Measurements from ENCODE around the gene ACER2.

The ACER2 gene

GRCh38 chr9:19469271-19469670, 60.5 kb downstream of the ACER2 start:
- Histone ChIP-seq H2AFZ (ENCODE audit: low read length, unreplicated experiment) (no peak overlapping the region), H3K27ac (ENCODE audit: low read depth, low read length) (no peak overlapping the region), H3K36me3 (ENCODE audit: insufficient read depth, low read length) (no peaks in the 10 kb centered on the region), H3K4me1 (ENCODE audit: control insufficient read depth, insufficient read depth, low read length, unreplicated experiment) (peaks cover 5% of the 10 kb centered on the region), H3K79me2 (ENCODE audit: control insufficient read depth, insufficient read depth, low read length, unreplicated experiment) (no peaks in the 10 kb centered on the region), H3K27me3 (ENCODE audit: insufficient read depth, low read length) (0 out of 2 replicates have a peak, but pooled peaks cover under 1% of the 10 kb centered on the region), H3K4me3 (ENCODE audit: low read depth, low read length) (no peak overlapping the region)

GRCh38 chr9:19470567-19470966, 61.8 kb downstream of the ACER2 start:
- H3K4me3 ChIP-seq (ENCODE audit: low read depth, low read length) = no peak overlapping the region
- H3K27me3 ChIP-seq (ENCODE audit: insufficient read depth, low read length) = peaks cover 14% of the 10 kb centered on the region
- H2AFZ ChIP-seq (ENCODE audit: low read length, unreplicated experiment) = no peak overlapping the region
- H3K27ac ChIP-seq (ENCODE audit: low read depth, low read length) = no peak overlapping the region
- H3K4me1 ChIP-seq (ENCODE audit: control insufficient read depth, insufficient read depth, low read length, unreplicated experiment) = peaks cover 5% of the 10 kb centered on the region
- H3K79me2 ChIP-seq (ENCODE audit: control insufficient read depth, insufficient read depth, low read length, unreplicated experiment) = no peaks in the 10 kb centered on the region
- H3K36me3 ChIP-seq (ENCODE audit: insufficient read depth, low read length) = no peaks in the 10 kb centered on the region

GRCh38 chr9:19470981-19471650, 62.3 kb downstream of the ACER2 start:
- H3K79me2 ChIP-seq (ENCODE audit: control insufficient read depth, insufficient read depth, low read length, unreplicated experiment) = no peaks in the 10 kb centered on the region
- H2AFZ ChIP-seq (ENCODE audit: low read length, unreplicated experiment) = no peak overlapping the region
- H3K27ac ChIP-seq (ENCODE audit: low read depth, low read length) = no peak overlapping the region
- H3K27me3 ChIP-seq (ENCODE audit: insufficient read depth, low read length) = peaks cover 16% of the 10 kb centered on the region
- H3K4me1 ChIP-seq (ENCODE audit: control insufficient read depth, insufficient read depth, low read length, unreplicated experiment) = peaks cover 5% of the 10 kb centered on the region
- no peak overlapping the region for H3K4me3 ChIP-seq (ENCODE audit: low read depth, low read length)
- H3K36me3 ChIP-seq (ENCODE audit: insufficient read depth, low read length) = no peaks in the 10 kb centered on the region

GRCh38 chr9:19471737-19472648, 63.2 kb downstream of the ACER2 start:
- H3K27me3 ChIP-seq (ENCODE audit: insufficient read depth, low read length) = peaks cover 18% of the 10 kb centered on the region
- H3K36me3 ChIP-seq (ENCODE audit: insufficient read depth, low read length) = no peaks in the 10 kb centered on the region
- H3K27ac ChIP-seq (ENCODE audit: low read depth, low read length) = no peak overlapping the region
- peak overlapping the region; percentile 38; the same call in 1 of the 2 replicates for H3K4me3 ChIP-seq (ENCODE audit: low read depth, low read length)
- no peak overlapping the region for H2AFZ ChIP-seq (ENCODE audit: low read length, unreplicated experiment)
- no peaks in the 10 kb centered on the region for H3K79me2 ChIP-seq (ENCODE audit: control insufficient read depth, insufficient read depth, low read length, unreplicated experiment)
- peaks cover 5% of the 10 kb centered on the region for H3K4me1 ChIP-seq (ENCODE audit: control insufficient read depth, insufficient read depth, low read length, unreplicated experiment)

GRCh38 chr9:19473605-19474004, 64.8 kb downstream of the ACER2 start:
- Histone ChIP-seq H3K27me3 (ENCODE audit: insufficient read depth, low read length) (peaks cover 28% of the 10 kb centered on the region), H3K4me1 (ENCODE audit: control insufficient read depth, insufficient read depth, low read length, unreplicated experiment) (peaks cover 5% of the 10 kb centered on the region), H3K36me3 (ENCODE audit: insufficient read depth, low read length) (no peaks in the 10 kb centered on the region), H3K4me3 (ENCODE audit: low read depth, low read length) (no peak overlapping the region), H2AFZ (ENCODE audit: low read length, unreplicated experiment) (no peak overlapping the region), H3K79me2 (ENCODE audit: control insufficient read depth, insufficient read depth, low read length, unreplicated experiment) (no peaks in the 10 kb centered on the region), H3K27ac (ENCODE audit: low read depth, low read length) (no peak overlapping the region)

- Histone ChIP-seq H3K27me3 (ENCODE audit: insufficient read depth, low read length) (peaks cover 71% of the 10 kb centered on the region), H2AFZ (ENCODE audit: low read length, unreplicated experiment) (no peak overlapping the region), H3K4me1 (ENCODE audit: control insufficient read depth, insufficient read depth, low read length, unreplicated experiment) (no peaks in the 10 kb centered on the region), H3K36me3 (ENCODE audit: insufficient read depth, low read length) (no peaks in the 10 kb centered on the region), H3K27ac (ENCODE audit: low read depth, low read length) (no peak overlapping the region), H3K79me2 (ENCODE audit: control insufficient read depth, insufficient read depth, low read length, unreplicated experiment) (no peaks in the 10 kb centered on the region), H3K4me3 (ENCODE audit: low read depth, low read length) (no peak overlapping the region)
Measured at GRCh38 chr9:19479874-19480273, 71.1 kb downstream of the ACER2 start.

- no peak overlapping the region for H2AFZ ChIP-seq (ENCODE audit: low read length, unreplicated experiment)
- H3K36me3 ChIP-seq (ENCODE audit: insufficient read depth, low read length) = no peaks in the 10 kb centered on the region
- no peaks in the 10 kb centered on the region for H3K79me2 ChIP-seq (ENCODE audit: control insufficient read depth, insufficient read depth, low read length, unreplicated experiment)
- no peaks in the 10 kb centered on the region for H3K4me1 ChIP-seq (ENCODE audit: control insufficient read depth, insufficient read depth, low read length, unreplicated experiment)
- H3K27ac ChIP-seq (ENCODE audit: low read depth, low read length) = no peak overlapping the region
- no peak overlapping the region for H3K4me3 ChIP-seq (ENCODE audit: low read depth, low read length)
- H3K27me3 ChIP-seq (ENCODE audit: insufficient read depth, low read length) = peaks cover 71% of the 10 kb centered on the region
Measured at GRCh38 chr9:19480345-19480744, 71.5 kb downstream of the ACER2 start.

- no peak overlapping the region for H3K27ac ChIP-seq (ENCODE audit: low read depth, low read length)
Measured at GRCh38 chr9:19481121-19481870, 72.5 kb downstream of the ACER2 start.

GRCh38 chr9:19481971-19482404, 73.2 kb downstream of the ACER2 start:
- H2AFZ ChIP-seq (ENCODE audit: low read length, unreplicated experiment) = no peak overlapping the region
- no peaks in the 10 kb centered on the region for H3K4me1 ChIP-seq (ENCODE audit: control insufficient read depth, insufficient read depth, low read length, unreplicated experiment)
- peaks cover 69% of the 10 kb centered on the region for H3K27me3 ChIP-seq (ENCODE audit: insufficient read depth, low read length)
- H3K79me2 ChIP-seq (ENCODE audit: control insufficient read depth, insufficient read depth, low read length, unreplicated experiment) = no peaks in the 10 kb centered on the region
- no peak overlapping the region for H3K4me3 ChIP-seq (ENCODE audit: low read depth, low read length)
- no peak overlapping the region for H3K27ac ChIP-seq (ENCODE audit: low read depth, low read length)
- no peaks in the 10 kb centered on the region for H3K36me3 ChIP-seq (ENCODE audit: insufficient read depth, low read length)

More at GRCh38 chr9:19481121-19481870, 72.5 kb downstream of the ACER2 start:
- H3K36me3 ChIP-seq (ENCODE audit: insufficient read depth, low read length) = no peaks in the 10 kb centered on the region
- no peaks in the 10 kb centered on the region for H3K4me1 ChIP-seq (ENCODE audit: control insufficient read depth, insufficient read depth, low read length, unreplicated experiment)
- no peak overlapping the region for H2AFZ ChIP-seq (ENCODE audit: low read length, unreplicated experiment)
- peaks cover 71% of the 10 kb centered on the region for H3K27me3 ChIP-seq (ENCODE audit: insufficient read depth, low read length)
- no peak overlapping the region for H3K4me3 ChIP-seq (ENCODE audit: low read depth, low read length)
- H3K79me2 ChIP-seq (ENCODE audit: control insufficient read depth, insufficient read depth, low read length, unreplicated experiment) = no peaks in the 10 kb centered on the region

- Histone ChIP-seq H3K4me3 (ENCODE audit: low read depth, low read length) (no peak overlapping the region), H3K27ac (ENCODE audit: low read depth, low read length) (no peak overlapping the region), H3K4me1 (ENCODE audit: control insufficient read depth, insufficient read depth, low read length, unreplicated experiment) (no peaks in the 10 kb centered on the region)
Measured at GRCh38 chr9:19484699-19485098, 75.9 kb downstream of the ACER2 start.

More at GRCh38 chr9:19484699-19485098, 75.9 kb downstream of the ACER2 start:
- H3K27me3 ChIP-seq (ENCODE audit: insufficient read depth, low read length) = peaks cover 72% of the 10 kb centered on the region
- no peaks in the 10 kb centered on the region for H3K36me3 ChIP-seq (ENCODE audit: insufficient read depth, low read length)
- no peak overlapping the region for H2AFZ ChIP-seq (ENCODE audit: low read length, unreplicated experiment)
- no peaks in the 10 kb centered on the region for H3K79me2 ChIP-seq (ENCODE audit: control insufficient read depth, insufficient read depth, low read length, unreplicated experiment)
